ENCODE results near the gene FRYL. TPM values are rescaled to one million over a fixed set of nuclear protein-coding genes. Genes with fewer than 3 reads are reported as not detected.
"Not testable (repeated sequence)": the region's sequence is repeated elsewhere in the genome, so short reads cannot be mapped to it uniquely, and the experiment has no call there.

The FRYL gene
- total and polyA plus RNA-seq, 2 of the 13 experiments (the other 11 are each of a cell fraction or from before 2014, with no cell fraction given): 9.7 to 19.6 TPM

DNA sequence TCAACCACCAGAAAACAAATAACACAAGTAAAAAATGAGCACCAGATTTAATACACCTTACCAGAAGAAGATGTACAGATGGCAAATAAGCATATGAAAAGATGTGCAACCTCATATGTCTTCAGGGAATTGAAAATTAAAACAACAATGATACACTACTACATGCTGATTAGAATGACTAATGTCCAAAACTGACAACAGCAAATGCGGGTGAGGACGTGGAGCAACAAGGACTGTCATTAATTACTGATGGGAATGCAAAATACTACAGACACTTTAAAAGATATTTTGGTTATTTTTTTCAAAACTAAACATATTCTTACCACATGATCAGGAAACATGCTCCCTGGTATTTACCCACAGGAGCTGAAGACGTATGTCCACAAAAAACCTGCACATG, 140.3 kb downstream of the FRYL start (continued):
- no peak for TF ChIP-seq ZFYVE20 (CRISPR knock-in tag; IDR thresholded peaks at IDR 0.05; ENCODE audit: borderline replicate concordance, low read depth)
- no peak for TF ChIP-seq ZNF609 (CRISPR knock-in tag; IDR thresholded peaks at IDR 0.05; ENCODE audit: borderline replicate concordance)
- no peak for TF ChIP-seq ASH2L (IDR thresholded peaks at IDR 0.05; ENCODE audit: insufficient read length, low read depth, low read length)

GRCh38 chr4:48638586-48638985, 141.5 kb downstream of the FRYL start:
- H2AFZ ChIP-seq (ENCODE audit: low read length); BruUV-seq (replicated peaks); POLR2A ChIA-PET; CTCF ChIA-PET (ENCODE audit: low intra/inter-chr PET ratio, low total read pairs); H3K79me2 ChIP-seq (ENCODE audit: insufficient read depth, low read length); H3K36me3 ChIP-seq (replicated peaks in 1 of 2; ENCODE audit: control insufficient read depth in 1 of 2, insufficient read depth in 2 of 2, low read length in 2 of 2); H3K4me2 ChIP-seq (ENCODE audit: low read depth, low read length); H3K9me3 ChIP-seq (ENCODE audit: low read length); FAIRE-seq; H3K27ac ChIP-seq (ENCODE audit: extremely low read length, insufficient read depth, low read length); H3K4me3 ChIP-seq (replicated peaks in 1 of 3; ENCODE audit: insufficient read depth in 1 of 3, low read depth in 2 of 3, low read length in 3 of 3); intact Hi-C loops (cut with micrococcal nuclease; ENCODE audit: unreplicated experiment); H3K9ac ChIP-seq (ENCODE audit: insufficient read depth, low read depth, low read length); H4K20me1 ChIP-seq (ENCODE audit: insufficient read depth, low read length); H3K27me3 ChIP-seq (ENCODE audit: control insufficient read depth in 1 of 2, insufficient read depth in 2 of 2, low read length in 2 of 2); DNase-seq (ENCODE audit: low spot score); in situ Hi-C loops (cut with HindIII; ENCODE audit: extremely low pct_ligation_motif_present, low pct_unique_long_range_greater_than_20kb); ATAC-seq: not testable (repeated sequence)
- H3K4me1 ChIP-seq (ENCODE audit: insufficient read depth, low read length): 0 out of 2 replicates have a peak, but pooled peaks cover 11% of the 10 kb centered on the region
- WGBS (ENCODE audit: low lambda C conversion rate): 98% methylated on average over 5 of the region's 5 CpGs

Data from HepG2 (cell line).